Thymus (tissue), 11 donors: ENCODE data around the gene PPM1N. TPM values are rescaled to one million over a fixed set of nuclear protein-coding genes. Genes with fewer than 3 reads are reported as not detected.
A peak's percentile ranks its signal among the peaks of the same experiment; 100 is the strongest.
"Not testable (repeated sequence)": the region's sequence is repeated elsewhere in the genome, so short reads cannot be mapped to it uniquely, and the experiment has no call there.

Source experiments
- DNase-seq, 9 donors: peaks; one replicate each; pipeline ENCODE4 v3.0.0-alpha.2; 2013; ENCODE audit warnings: low spot score in 9 of 9, low read depth in 6 of 9, missing footprints in 1 of 9
- H3K27ac ChIP-seq, 2 donors: one replicate each; pipeline ENCODE4 v1.5.1; 2013; ENCODE audit warnings: control low read depth in 1 of 2, low read depth in 1 of 2, low read length in 1 of 2, mild to moderate bottlenecking in 1 of 2, moderate library complexity in 1 of 2
- H3K27me3 ChIP-seq, 2 donors: one replicate each; pipeline ENCODE4 v1.5.1; 2013; ENCODE audit warnings: low read length in 1 of 2; ENCODE audit not compliant: control insufficient read depth in 2 of 2, insufficient read depth in 1 of 2
- H3K36me3 ChIP-seq, 2 donors: one replicate each; pipeline ENCODE4 v1.5.1; 2013; ENCODE audit warnings: low read length in 1 of 2, mild to moderate bottlenecking in 1 of 2, moderate library complexity in 1 of 2; ENCODE audit not compliant: control insufficient read depth in 2 of 2, insufficient read depth in 2 of 2
- H3K4me1 ChIP-seq, 2 donors: one replicate each; pipeline ENCODE4 v1.5.1; 2013; ENCODE audit warnings: low read length in 2 of 2; ENCODE audit not compliant: control insufficient read depth in 2 of 2, insufficient read depth in 2 of 2
- H3K4me3 ChIP-seq, 2 donors: one replicate each; pipeline ENCODE4 v1.5.1; 2013; ENCODE audit warnings: low read length in 2 of 2, control low read depth in 1 of 2, mild to moderate bottlenecking in 1 of 2
- H3K9me3 ChIP-seq, 2 donors: one replicate each; pipeline ENCODE4 v1.5.1; 2013; ENCODE audit warnings: low read length in 1 of 2, mild to moderate bottlenecking in 1 of 2; ENCODE audit not compliant: control insufficient read depth in 2 of 2, insufficient read depth in 1 of 2
- WGBS: extraction: QIAGEN DNeasy Blood & Tissue Kit; methylation state at CpG from one replicate; pipeline ENCODE4 v1.1.7; 2013; 5-methylcytosine and 5-hydroxymethylcytosine counted together
- polyA plus RNA-seq: library from polyadenylated mRNA; stranded (reverse); fragments of 200-250 nt; gene quantifications from one replicate; pipeline ENCODE4 v1.2.3, GENCODE V29; 2013
- total RNA-seq: library from RNA; stranded (reverse); fragments of 120-200 nt; gene quantifications from one replicate; pipeline ENCODE4 v1.2.4, GENCODE V29; 2013
- donor health status: healthy.

Gene PPM1N
- total and polyA plus RNA-seq, 2 donors, result 4.0 to 4.8 TPM

DNA sequence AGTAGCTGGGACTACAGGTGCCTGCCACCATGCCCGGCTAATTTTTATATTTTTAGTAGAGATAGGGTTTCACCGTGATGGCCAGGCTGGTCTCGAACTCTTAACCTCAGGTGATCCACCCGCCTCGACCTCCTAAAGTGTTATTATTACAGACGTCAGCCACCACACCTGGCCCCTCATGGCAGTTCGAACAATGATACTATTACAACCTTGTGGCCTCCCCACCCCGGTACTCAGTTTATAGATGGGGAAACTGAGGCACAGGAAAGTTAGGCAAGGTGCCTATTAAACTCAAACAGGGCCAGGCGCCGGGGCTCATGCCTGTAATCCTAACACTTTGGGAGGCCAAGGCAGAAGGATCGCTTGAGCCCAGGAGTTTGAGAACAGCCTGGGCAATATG is 12.1 kb downstream of the PPM1N start:
- not testable (repeated sequence) for H3K27ac ChIP-seq, H3K9me3 ChIP-seq, DNase-seq, H3K4me3 ChIP-seq, H3K27me3 ChIP-seq
- H3K36me3 ChIP-seq, result peaks cover 3 to 12% of the 10 kb centered on the region in 2 donors
- H3K4me1 ChIP-seq, result peaks cover 23 to 46% of the 10 kb centered on the region in 2 donors
- WGBS, result 96% methylated on average over 11 of the region's 11 CpGs

DNA sequence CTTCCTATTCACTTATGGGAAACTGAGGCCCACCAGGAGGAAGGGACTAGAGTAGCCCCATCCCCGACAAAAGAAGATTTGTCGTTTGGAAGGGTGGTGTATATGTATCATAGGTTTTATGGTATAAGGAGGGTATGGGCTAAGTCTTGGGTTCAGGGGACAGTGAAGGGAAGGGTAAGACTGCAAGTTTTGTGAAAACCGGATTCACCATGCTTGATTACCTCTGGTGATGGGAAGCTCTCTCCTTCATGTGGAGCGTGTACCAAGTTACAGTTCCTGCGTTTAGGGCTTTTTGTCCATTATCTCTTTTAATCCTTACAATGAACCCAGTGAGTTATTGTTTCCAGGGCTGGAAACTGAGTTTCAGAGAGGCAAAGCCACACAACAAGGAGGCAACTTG is 12.8 kb downstream of the PPM1N start:
- Histone ChIP-seq H3K4me3 (no peak overlapping the region), H3K27me3 (no peaks in the 10 kb centered on the region), H3K27ac (no peak overlapping the region), H3K9me3 (peaks cover 0 to 4% of the 10 kb centered on the region in 2 donors), H3K4me1 (peaks cover 21 to 38% of the 10 kb centered on the region in 2 donors), H3K36me3 (peaks cover 3 to 20% of the 10 kb centered on the region in 2 donors)
- WGBS, result 97% methylated on average over 5 of the region's 5 CpGs
- no peak for DNase-seq

GRCh38 chr19:45512881-45513483 is 14.7 kb downstream of the PPM1N start:
- H3K4me1 ChIP-seq, result peaks cover 19 to 33% of the 10 kb centered on the region in 2 donors
- WGBS, result 95% methylated on average over 6 of the region's 6 CpGs
- DNase-seq, result no peak
- no peaks in the 10 kb centered on the region for H3K27me3 ChIP-seq
- H3K36me3 ChIP-seq, result peaks cover 10 to 28% of the 10 kb centered on the region in 2 donors
- peaks cover 0 to 2% of the 10 kb centered on the region in 2 donors for H3K9me3 ChIP-seq
- no peak overlapping the region for H3K27ac ChIP-seq
- H3K4me3 ChIP-seq, result no peak overlapping the region

DNA sequence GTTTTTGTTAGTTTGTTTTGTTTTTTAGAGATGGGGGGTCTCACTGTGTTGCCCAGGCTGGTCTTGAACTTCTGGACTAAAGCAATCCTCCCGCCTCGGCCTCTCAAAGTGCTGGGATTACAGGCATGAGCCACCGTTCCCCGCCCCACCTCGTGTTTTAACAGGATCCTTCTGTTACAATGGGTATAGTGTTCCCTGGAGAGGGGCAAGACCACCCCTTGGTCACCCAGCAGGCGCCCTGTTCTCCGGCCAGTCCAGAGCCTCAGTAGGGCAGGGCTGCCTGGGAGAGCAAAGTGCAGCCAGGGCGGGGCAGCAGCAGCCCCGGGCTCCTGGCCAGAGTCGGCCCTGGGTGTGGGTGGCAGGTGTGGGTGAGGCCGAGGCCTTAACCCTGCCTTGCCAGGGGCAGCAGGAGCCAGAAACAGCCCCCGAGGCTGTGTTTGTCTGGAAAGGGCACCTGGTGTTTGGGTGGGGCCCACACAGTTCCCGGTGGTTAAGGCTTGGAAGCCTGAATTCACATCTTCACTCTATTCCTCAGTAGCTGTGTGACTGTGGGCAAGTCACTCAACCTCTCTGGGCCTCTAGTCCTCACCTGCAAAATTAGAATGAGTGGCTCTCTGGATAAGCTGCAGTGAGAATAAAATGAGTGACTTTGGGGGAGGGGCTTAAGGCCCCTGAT is 16.3 kb downstream of the PPM1N start:
- H3K27ac ChIP-seq, result peak overlapping the region; percentile 5 to 18
- 77% methylated on average over 13 of the region's 13 CpGs for WGBS
- H3K27me3 ChIP-seq, result no peaks in the 10 kb centered on the region
- no peak for DNase-seq
- H3K9me3 ChIP-seq, result no peaks in the 10 kb centered on the region
- no peak overlapping the region for H3K4me3 ChIP-seq
- H3K4me1 ChIP-seq, result peaks cover 12 to 20% of the 10 kb centered on the region in 2 donors
- H3K36me3 ChIP-seq, result peaks cover 18 to 40% of the 10 kb centered on the region in 2 donors

- Histone ChIP-seq H3K4me1 (peaks cover 10 to 18% of the 10 kb centered on the region in 2 donors), H3K27me3 (no peaks in the 10 kb centered on the region), H3K27ac (peak overlapping the region; percentile 5 to 52), H3K9me3 (no peaks in the 10 kb centered on the region), H3K36me3 (peaks cover 21 to 44% of the 10 kb centered on the region in 2 donors), H3K4me3 (no peak overlapping the region)
- WGBS, result 48% methylated on average over 10 of the region's 10 CpGs
- peak in 1 of 9 donors; percentile 35 for DNase-seq
These were observed 16.9 kb downstream of the PPM1N start for GRCh38 chr19:45515081-45515624.

DNA sequence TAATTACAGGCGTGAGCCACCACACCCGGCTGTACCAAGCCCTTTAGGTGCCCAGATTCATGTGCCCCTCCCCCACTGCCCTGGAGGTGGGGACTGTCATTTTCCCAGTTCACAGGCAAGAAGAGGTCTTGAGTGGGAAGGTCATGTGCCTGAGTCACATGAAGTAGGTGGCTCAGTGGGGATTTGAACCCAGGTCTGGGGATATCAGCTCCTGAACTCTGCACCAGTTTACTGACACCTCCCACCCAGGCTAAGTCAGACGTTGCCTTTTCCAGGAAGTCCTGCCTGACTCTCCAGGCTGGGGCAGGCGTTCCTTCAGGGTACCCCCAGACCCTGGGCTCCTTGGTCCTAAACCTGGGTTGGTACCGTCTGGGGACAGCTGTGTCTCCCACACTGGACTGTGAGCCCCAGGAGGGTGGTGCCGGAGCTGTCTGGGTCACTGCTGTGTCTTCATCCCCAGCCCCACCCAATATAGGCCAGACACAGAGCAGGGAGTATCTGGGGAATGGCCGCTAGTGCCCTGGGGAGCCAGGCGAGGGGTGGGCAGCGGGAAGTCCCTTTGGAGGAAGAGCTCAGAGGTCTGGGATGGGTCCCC is 17.7 kb downstream of the PPM1N start:
- Histone ChIP-seq H3K4me3 (no peak overlapping the region), H3K36me3 (peaks cover 25 to 51% of the 10 kb centered on the region in 2 donors), H3K27ac (peak overlapping the region in 1 of 2 donors; percentile 27), H3K27me3 (no peaks in the 10 kb centered on the region), H3K4me1 (peaks cover 10 to 18% of the 10 kb centered on the region in 2 donors), H3K9me3 (no peaks in the 10 kb centered on the region)
- 91% methylated on average over 9 of the region's 9 CpGs for WGBS
- DNase-seq, result no peak

DNA sequence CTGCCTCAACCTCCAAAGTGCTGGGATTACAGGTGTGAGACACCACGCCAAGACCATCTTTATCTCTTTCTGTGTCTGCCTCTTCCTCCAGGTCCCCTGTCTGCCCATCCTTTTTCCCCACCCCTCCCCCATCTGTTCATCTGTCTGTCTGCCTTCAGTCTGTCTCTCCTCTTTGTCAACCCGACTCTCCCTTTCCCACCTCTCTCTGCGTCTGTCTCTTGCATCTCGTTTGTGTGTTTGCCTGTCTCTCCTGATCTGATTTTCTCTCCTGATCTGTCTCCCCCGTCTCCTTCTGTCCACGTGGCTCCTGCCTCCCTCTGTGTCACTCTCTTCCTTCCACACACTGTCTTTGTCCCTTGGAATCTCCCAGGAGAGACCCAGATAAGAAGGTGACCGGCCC is 19.0 kb downstream of the PPM1N start:
- no peak overlapping the region for H3K4me3 ChIP-seq
- no peaks in the 10 kb centered on the region for H3K9me3 ChIP-seq
- peaks cover 10 to 18% of the 10 kb centered on the region in 2 donors for H3K4me1 ChIP-seq
- H3K36me3 ChIP-seq, result peaks cover 37 to 62% of the 10 kb centered on the region in 2 donors
- H3K27me3 ChIP-seq, result no peaks in the 10 kb centered on the region
- no peak overlapping the region for H3K27ac ChIP-seq
- 93% methylated on average over 7 of the region's 7 CpGs for WGBS
- DNase-seq, result no peak

GRCh38 chr19:45517641-45518468 is 19.6 kb downstream of the PPM1N start:
- DNase-seq, result no peak
- Histone ChIP-seq H3K27ac (no peak overlapping the region), H3K4me3 (no peak overlapping the region), H3K9me3 (no peaks in the 10 kb centered on the region), H3K27me3 (no peaks in the 10 kb centered on the region), H3K36me3 (peaks cover 43 to 67% of the 10 kb centered on the region in 2 donors), H3K4me1 (peaks cover 10 to 18% of the 10 kb centered on the region in 2 donors)
- WGBS, result 96% methylated on average over 50 of the region's 50 CpGs
